Measurements from ENCODE around the gene ALDOB.

DNA sequence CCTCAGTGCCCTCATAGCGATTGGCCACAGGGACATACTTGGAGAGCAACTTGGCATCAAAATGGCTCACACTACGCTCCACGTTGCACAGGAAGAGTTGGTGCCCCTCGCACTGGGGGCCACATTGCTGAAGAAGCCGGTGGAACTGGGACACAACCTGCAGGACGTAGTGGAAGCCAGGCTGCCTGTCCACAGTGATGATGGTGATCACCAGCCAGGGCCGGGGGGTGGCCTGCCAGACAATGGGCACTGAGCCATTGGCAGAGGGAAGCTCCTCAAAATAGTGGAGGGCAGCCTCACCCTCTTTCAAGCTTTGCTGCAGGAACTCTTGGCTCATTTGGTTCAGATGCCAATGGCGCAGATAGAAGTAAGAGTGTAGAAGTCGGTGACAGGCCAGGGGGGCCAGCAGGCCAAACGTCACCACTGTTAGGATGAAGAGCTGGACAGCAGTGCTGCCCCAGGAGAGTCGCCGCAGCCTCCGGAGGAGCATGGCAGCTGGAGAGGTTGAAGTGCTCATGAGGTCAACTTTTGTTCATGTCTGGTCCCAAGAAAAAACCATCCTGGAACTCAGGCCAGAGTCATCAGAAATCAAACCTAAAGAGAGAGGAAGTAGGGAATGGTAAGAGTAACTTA lies 41.1 kb upstream of the ALDOB start:
- TF ChIP-seq, protein P1, sequence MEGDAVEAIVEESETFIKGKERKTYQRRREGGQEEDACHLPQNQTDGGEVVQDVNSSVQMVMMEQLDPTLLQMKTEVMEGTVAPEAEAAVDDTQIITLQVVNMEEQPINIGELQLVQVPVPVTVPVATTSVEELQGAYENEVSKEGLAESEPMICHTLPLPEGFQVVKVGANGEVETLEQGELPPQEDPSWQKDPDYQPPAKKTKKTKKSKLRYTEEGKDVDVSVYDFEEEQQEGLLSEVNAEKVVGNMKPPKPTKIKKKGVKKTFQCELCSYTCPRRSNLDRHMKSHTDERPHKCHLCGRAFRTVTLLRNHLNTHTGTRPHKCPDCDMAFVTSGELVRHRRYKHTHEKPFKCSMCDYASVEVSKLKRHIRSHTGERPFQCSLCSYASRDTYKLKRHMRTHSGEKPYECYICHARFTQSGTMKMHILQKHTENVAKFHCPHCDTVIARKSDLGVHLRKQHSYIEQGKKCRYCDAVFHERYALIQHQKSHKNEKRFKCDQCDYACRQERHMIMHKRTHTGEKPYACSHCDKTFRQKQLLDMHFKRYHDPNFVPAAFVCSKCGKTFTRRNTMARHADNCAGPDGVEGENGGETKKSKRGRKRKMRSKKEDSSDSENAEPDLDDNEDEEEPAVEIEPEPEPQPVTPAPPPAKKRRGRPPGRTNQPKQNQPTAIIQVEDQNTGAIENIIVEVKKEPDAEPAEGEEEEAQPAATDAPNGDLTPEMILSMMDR (IDR thresholded peaks at IDR 0.05 in 4 of 5, conservative IDR thresholded peaks at IDR 0.05 in 1 of 5), result no peak
- no peak for TF ChIP-seq POLR2A (IDR thresholded peaks at IDR 0.05)

Measured in gastrocnemius medialis (tissue), 4 donors.